ENCODE data around the gene ANTXR2. TPM values are rescaled to one million over a fixed set of nuclear protein-coding genes. Genes with fewer than 3 reads are reported as not detected.

Gene ANTXR2
- total RNA-seq, 4 donors from 2014 or later, result 14.4 to 25.2 (median 19.6) TPM

GRCh38 chr4:80062527-80062926, 10.5 kb downstream of the ANTXR2 start:
- H3K4me3 ChIP-seq (ENCODE audit: low read depth, poor library complexity, severe bottlenecking), result no peak overlapping the region
- TF ChIP-seq CTCF (IDR thresholded peaks at IDR 0.05) (no peak), POLR2A (IDR thresholded peaks at IDR 0.05) (no peak)
- WGBS, 2 donors, result 80 to 84% methylated on average over 3 of the region's 3 CpGs
- no peak for DNase-seq (ENCODE audit: low spot score in 2 of 2)
- intact Hi-C loops (cut with DNase I; ENCODE audit: low total_unique reads), result no loop called here

- H3K4me3 ChIP-seq (ENCODE audit: low read depth, poor library complexity, severe bottlenecking), result no peak overlapping the region
- TF ChIP-seq CTCF (IDR thresholded peaks at IDR 0.05) (no peak), POLR2A (IDR thresholded peaks at IDR 0.05) (no peak)
- WGBS, 2 donors, result 89 to 91% methylated on average over 4 of the region's 4 CpGs
- DNase-seq (ENCODE audit: low spot score in 2 of 2), result no peak
- intact Hi-C loops (cut with DNase I; ENCODE audit: low total_unique reads), result no loop called here
These were observed 12.2 kb downstream of the ANTXR2 start for GRCh38 chr4:80060804-80061203.

- no peak for TF ChIP-seq CTCF (IDR thresholded peaks at IDR 0.05)
- no peak for TF ChIP-seq POLR2A (IDR thresholded peaks at IDR 0.05)
- DNase-seq (ENCODE audit: low spot score in 2 of 2), result no peak
- intact Hi-C loops (cut with DNase I; ENCODE audit: low total_unique reads), result no loop called here
- no peak overlapping the region for H3K4me3 ChIP-seq (ENCODE audit: low read depth, poor library complexity, severe bottlenecking)
- WGBS, 2 donors, result 25 to 42% methylated on average over 2 of the region's 2 CpGs
These were observed 14.3 kb downstream of the ANTXR2 start for GRCh38 chr4:80058740-80059139.

- intact Hi-C loops (cut with DNase I; ENCODE audit: low total_unique reads), result no loop called here
- 87 to 89% methylated on average over 4 of the region's 4 CpGs for WGBS, 2 donors
- DNase-seq (ENCODE audit: low spot score in 2 of 2), result no peak
- TF ChIP-seq CTCF (IDR thresholded peaks at IDR 0.05) (no peak), POLR2A (IDR thresholded peaks at IDR 0.05) (no peak)
- H3K4me3 ChIP-seq (ENCODE audit: low read depth, poor library complexity, severe bottlenecking), result no peak overlapping the region
These were observed 18.7 kb downstream of the ANTXR2 start for GRCh38 chr4:80054375-80054774.

- H3K4me3 ChIP-seq (ENCODE audit: low read depth, poor library complexity, severe bottlenecking), result no peak overlapping the region
- TF ChIP-seq CTCF (IDR thresholded peaks at IDR 0.05), result no peak
- no peak for TF ChIP-seq POLR2A (IDR thresholded peaks at IDR 0.05)
- no peak for DNase-seq (ENCODE audit: low spot score in 2 of 2)
- intact Hi-C loops (cut with DNase I; ENCODE audit: low total_unique reads), result no loop called here
- WGBS, 2 donors, result 76 to 87% methylated on average over 1 of the region's 1 CpG
These were observed 19.7 kb downstream of the ANTXR2 start for GRCh38 chr4:80053140-80053910.

Data from lower leg skin (tissue), 4 donors.